Mononuclear cell (primary cell): ENCODE data around the gene TMEM165. TPM values are rescaled to one million over a fixed set of nuclear protein-coding genes. Genes with fewer than 3 reads are reported as not detected.

ENCODE experiments used
- H3K27me3 ChIP-seq: 2 replicates; pipeline ENCODE4 v1.6.0; 2011; ENCODE audit warnings: low read length, control low read depth; ENCODE audit not compliant: insufficient read depth
- H3K4me1 ChIP-seq: 2 replicates; pipeline ENCODE4 v1.5.1; 2011; ENCODE audit warnings: mild to moderate bottlenecking, low read length, control low read depth; ENCODE audit not compliant: insufficient read depth
- H3K4me3 ChIP-seq: 2 replicates; pipeline ENCODE4 v1.5.1; 2011; ENCODE audit warnings: mild to moderate bottlenecking, low read length, moderate library complexity
- H3K9me3 ChIP-seq: 2 replicates; pipeline ENCODE4 v1.5.1; 2011; ENCODE audit warnings: low read depth, mild to moderate bottlenecking, control low read depth, low read length
- total RNA-seq: library from RNA; depleted of rRNA; stranded (reverse); fragments of >200 nt; gene quantifications from one replicate; pipeline ENCODE4 v1.2.3, GENCODE V29; 2012

Gene TMEM165
- total RNA-seq, 1 donor = 48.4 TPM

- no peak overlapping the region for H3K4me3 ChIP-seq
- H3K27me3 ChIP-seq = no peaks in the 10 kb centered on the region
- no peaks in the 10 kb centered on the region for H3K9me3 ChIP-seq
- peaks cover 13% of the 10 kb centered on the region for H3K4me1 ChIP-seq
Measured at GRCh38 chr4:55409468-55410171, 13.9 kb downstream of the TMEM165 start.

DNA sequence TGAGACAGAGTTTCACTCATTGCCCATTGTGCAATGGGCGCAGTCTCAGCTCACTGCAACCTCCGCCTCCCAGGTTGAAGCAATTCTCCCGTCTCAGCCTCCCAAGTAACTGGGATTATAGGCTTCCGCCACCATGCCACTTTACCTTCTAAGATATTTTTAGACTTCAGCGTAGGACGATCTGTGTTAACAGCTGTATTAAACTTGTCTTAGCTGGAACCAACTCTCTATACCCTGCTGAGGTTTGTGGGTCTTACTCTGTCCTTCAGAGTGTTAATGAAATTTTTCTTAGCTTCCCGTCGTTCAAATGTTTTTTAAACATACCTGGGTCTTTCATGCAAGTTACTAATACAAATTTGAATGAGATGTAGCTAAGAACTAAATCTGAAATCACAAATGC, 14.7 kb downstream of the TMEM165 start:
- Histone ChIP-seq H3K4me3 (no peak overlapping the region), H3K9me3 (no peaks in the 10 kb centered on the region), H3K4me1 (peaks cover 12% of the 10 kb centered on the region), H3K27me3 (no peaks in the 10 kb centered on the region)

DNA sequence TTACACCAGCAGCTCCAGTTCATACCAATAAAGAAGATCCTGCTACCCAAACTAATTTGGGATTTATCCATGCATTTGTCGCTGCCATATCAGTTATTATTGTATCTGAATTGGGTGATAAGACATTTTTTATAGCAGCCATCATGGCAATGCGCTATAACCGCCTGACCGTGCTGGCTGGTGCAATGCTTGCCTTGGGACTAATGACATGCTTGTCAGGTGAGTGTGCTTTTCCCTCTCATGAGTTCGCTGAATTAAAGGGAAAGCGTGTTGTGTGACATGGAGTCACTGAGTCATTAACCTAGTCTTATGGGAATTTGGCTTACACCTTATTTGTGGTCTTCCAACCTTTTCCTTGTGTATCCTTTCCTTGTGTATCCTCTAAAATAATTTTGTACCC, 15.9 kb downstream of the TMEM165 start:
- Histone ChIP-seq H3K4me1 (peaks cover 12% of the 10 kb centered on the region), H3K4me3 (no peak overlapping the region), H3K9me3 (no peaks in the 10 kb centered on the region), H3K27me3 (no peaks in the 10 kb centered on the region)

- H3K4me3 ChIP-seq = no peak overlapping the region
- no peaks in the 10 kb centered on the region for H3K9me3 ChIP-seq
- H3K27me3 ChIP-seq = no peaks in the 10 kb centered on the region
Measured at GRCh38 chr4:55416176-55416575, 20.4 kb downstream of the TMEM165 start.

GRCh38 chr4:55424791-55425190, 29.0 kb downstream of the TMEM165 start:
- H3K4me3 ChIP-seq = no peak overlapping the region
- H3K9me3 ChIP-seq = no peaks in the 10 kb centered on the region
- H3K4me1 ChIP-seq = no peaks in the 10 kb centered on the region
- H3K27me3 ChIP-seq = no peaks in the 10 kb centered on the region

More at GRCh38 chr4:55416176-55416575, 20.4 kb downstream of the TMEM165 start:
- H3K4me1 ChIP-seq = no peaks in the 10 kb centered on the region

GRCh38 chr4:55431710-55432336, 36.1 kb downstream of the TMEM165 start:
- Histone ChIP-seq H3K9me3 (no peaks in the 10 kb centered on the region), H3K27me3 (no peaks in the 10 kb centered on the region), H3K4me1 (peaks cover 5% of the 10 kb centered on the region), H3K4me3 (no peak overlapping the region)

DNA sequence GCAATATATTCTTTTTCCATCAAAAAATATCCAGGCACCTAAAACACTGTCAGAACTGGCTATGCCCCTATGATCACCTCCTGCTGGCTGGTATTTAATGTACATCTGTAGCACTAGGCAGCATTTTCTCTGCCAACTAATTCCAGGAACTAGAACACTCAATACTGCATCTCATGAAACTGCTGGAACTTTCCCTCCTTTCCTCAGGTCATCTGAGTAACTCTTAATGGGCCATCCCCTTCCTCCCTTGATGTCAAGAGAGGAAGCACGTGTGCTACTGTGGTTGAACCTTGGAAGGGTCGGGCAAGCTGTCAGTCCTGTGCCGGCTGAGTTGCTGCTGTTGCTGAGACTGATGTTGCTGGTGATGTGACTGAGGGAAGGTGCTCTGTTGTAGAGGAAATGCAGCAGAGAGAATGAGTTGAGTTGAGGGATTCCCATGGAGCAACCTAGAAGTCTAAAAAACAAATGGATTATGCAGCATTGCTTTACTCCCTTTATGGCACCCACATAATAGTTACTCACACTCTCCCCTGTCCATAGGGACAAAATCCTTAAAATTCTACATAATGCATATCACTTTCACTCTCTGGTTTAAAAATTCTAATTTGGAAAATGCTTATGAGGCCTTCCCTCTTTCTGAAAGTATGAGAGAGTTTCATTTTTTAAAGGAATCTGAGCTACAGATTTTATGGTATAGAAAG, 39.5 kb downstream of the TMEM165 start:
- no peak overlapping the region for H3K4me3 ChIP-seq
- H3K9me3 ChIP-seq = no peaks in the 10 kb centered on the region
- no peaks in the 10 kb centered on the region for H3K27me3 ChIP-seq
- H3K4me1 ChIP-seq = peaks cover 5% of the 10 kb centered on the region

GRCh38 chr4:55437356-55437796, 41.6 kb downstream of the TMEM165 start:
- Histone ChIP-seq H3K4me3 (no peak overlapping the region), H3K4me1 (peaks cover 5% of the 10 kb centered on the region), H3K9me3 (no peaks in the 10 kb centered on the region), H3K27me3 (no peaks in the 10 kb centered on the region)

GRCh38 chr4:55437823-55438222, 42.1 kb downstream of the TMEM165 start:
- Histone ChIP-seq H3K9me3 (no peaks in the 10 kb centered on the region), H3K27me3 (no peaks in the 10 kb centered on the region), H3K4me3 (no peak overlapping the region), H3K4me1 (peaks cover 5% of the 10 kb centered on the region)

GRCh38 chr4:55438314-55438713, 42.6 kb downstream of the TMEM165 start:
- no peaks in the 10 kb centered on the region for H3K9me3 ChIP-seq
- peaks cover 5% of the 10 kb centered on the region for H3K4me1 ChIP-seq
- no peaks in the 10 kb centered on the region for H3K27me3 ChIP-seq
- no peak overlapping the region for H3K4me3 ChIP-seq

- H3K4me3 ChIP-seq = no peak overlapping the region
- H3K27me3 ChIP-seq = no peaks in the 10 kb centered on the region
- no peaks in the 10 kb centered on the region for H3K9me3 ChIP-seq
- H3K4me1 ChIP-seq = peaks cover 5% of the 10 kb centered on the region
Measured at GRCh38 chr4:55439023-55439422, 43.3 kb downstream of the TMEM165 start.

DNA sequence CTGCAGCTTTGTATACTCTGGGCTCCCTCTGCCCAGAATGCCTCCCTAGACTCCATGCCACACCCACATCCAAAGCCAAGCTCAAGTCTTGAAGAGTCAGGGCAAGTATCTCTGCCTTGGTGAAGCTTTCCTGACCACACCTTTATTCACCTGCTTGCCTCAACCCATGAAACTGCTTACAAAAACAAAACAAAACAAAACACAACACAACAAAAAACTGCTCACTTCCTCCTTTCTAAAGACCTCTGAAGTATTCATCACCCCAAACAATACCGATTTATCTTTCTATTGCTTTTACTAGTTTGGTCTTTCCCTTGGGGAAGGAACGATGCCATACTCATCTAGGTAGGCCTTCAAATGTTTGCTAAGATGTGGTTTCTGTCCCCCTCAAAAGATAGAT, 45.0 kb downstream of the TMEM165 start:
- Histone ChIP-seq H3K9me3 (no peaks in the 10 kb centered on the region), H3K4me3 (no peak overlapping the region), H3K27me3 (no peaks in the 10 kb centered on the region), H3K4me1 (no peaks in the 10 kb centered on the region)

DNA sequence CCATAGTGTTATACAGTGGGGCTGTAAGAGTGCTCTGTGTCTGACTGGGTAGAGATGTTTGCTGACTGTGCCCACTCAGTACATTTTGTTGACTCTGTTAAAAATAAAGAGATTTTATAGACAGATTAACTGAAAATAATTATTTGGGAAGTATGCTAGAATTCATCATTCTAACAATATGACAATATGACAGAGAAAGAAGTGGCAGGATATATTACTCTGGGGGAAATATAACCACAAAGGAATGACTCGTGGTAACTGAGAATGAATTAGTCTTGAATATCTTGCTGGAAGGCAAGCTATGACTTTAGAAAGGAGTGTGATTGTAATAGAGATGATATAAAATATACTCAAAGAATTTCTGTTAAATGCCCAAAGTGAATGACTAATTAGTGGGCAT, 46.8 kb downstream of the TMEM165 start:
- H3K4me3 ChIP-seq = no peak overlapping the region
- H3K27me3 ChIP-seq = no peaks in the 10 kb centered on the region
- no peaks in the 10 kb centered on the region for H3K9me3 ChIP-seq
- no peaks in the 10 kb centered on the region for H3K4me1 ChIP-seq

DNA sequence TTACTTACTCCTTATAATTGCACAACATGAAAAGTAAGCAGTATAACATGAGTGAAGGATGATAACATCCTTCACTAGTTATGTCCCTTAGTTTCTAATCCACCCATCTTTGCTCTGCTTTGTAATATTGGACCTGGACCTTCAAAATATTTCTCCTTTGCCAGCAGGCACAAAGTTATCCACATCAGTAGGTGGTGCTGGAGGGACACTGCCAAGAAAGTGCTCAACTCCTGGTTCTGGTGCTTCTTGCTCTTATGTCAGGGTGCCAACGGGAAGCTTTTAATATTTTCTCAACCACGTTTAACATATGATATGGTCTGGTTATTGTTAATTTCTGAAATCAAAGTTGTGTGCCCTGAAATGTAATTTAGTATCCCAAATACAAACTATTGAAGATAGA, 49.1 kb downstream of the TMEM165 start:
- no peaks in the 10 kb centered on the region for H3K27me3 ChIP-seq
- no peaks in the 10 kb centered on the region for H3K4me1 ChIP-seq
- no peaks in the 10 kb centered on the region for H3K9me3 ChIP-seq
- no peak overlapping the region for H3K4me3 ChIP-seq

DNA sequence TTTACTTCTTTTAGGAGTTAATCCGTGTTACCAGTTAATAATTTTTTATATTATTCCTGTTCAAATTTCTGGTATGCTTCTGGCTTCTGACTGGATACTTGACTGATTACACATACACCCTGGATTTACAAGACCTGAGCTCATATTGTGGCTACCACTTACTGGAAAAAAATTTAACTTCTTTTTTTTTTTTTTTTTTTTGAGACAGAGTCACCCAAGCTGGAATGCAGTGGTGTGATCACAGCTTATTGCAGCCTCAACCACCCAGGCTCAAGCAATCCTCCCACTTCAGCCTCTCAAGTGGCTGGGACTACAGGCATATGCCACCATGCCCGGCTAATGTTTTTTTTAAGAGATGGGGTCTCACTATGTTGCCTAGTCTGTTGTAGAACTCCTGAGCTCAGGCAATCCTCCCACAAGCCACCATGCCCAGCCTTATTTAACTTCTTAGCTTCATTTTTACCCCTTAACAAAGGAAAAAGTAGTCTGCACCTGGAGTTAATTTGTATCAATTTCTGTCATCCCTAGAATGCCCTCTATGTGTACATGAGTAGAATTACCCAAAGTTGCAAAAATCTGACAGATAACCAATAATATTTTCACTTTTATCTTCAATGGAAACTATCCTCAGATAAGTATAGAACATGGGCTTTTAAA, 50.3 kb downstream of the TMEM165 start:
- no peaks in the 10 kb centered on the region for H3K27me3 ChIP-seq
- H3K4me1 ChIP-seq = no peaks in the 10 kb centered on the region
- H3K4me3 ChIP-seq = no peak overlapping the region
- H3K9me3 ChIP-seq = no peaks in the 10 kb centered on the region
